ENCODE data around the gene APBA2.

Gene APBA2

GRCh38 chr15:29103824-29104565, 218.2 kb downstream of the APBA2 start:
- H3K27ac ChIP-seq (ENCODE audit: low read depth, low read length): no peak overlapping the region
- H3K4me3 ChIP-seq (ENCODE audit: low read depth in 1 of 2, low read length in 2 of 2): no peak overlapping the region
- no peaks in the 10 kb centered on the region for H3K4me1 ChIP-seq (ENCODE audit: control insufficient read depth in 1 of 2, insufficient read depth in 2 of 2, low read length in 2 of 2)
- H3K27me3 ChIP-seq (ENCODE audit: control insufficient read depth in 1 of 2, insufficient read depth in 2 of 2, low read length in 2 of 2): no peaks in the 10 kb centered on the region
- H3K9ac ChIP-seq (ENCODE audit: low read depth in 1 of 2, low read length in 2 of 2): no peak overlapping the region
- no peaks in the 10 kb centered on the region for H3K9me3 ChIP-seq (ENCODE audit: control insufficient read depth in 1 of 2, low read length in 2 of 2)
- no peaks in the 10 kb centered on the region for H3K36me3 ChIP-seq (ENCODE audit: control insufficient read depth in 1 of 2, insufficient read depth in 2 of 2, low read length in 2 of 2)

DNA sequence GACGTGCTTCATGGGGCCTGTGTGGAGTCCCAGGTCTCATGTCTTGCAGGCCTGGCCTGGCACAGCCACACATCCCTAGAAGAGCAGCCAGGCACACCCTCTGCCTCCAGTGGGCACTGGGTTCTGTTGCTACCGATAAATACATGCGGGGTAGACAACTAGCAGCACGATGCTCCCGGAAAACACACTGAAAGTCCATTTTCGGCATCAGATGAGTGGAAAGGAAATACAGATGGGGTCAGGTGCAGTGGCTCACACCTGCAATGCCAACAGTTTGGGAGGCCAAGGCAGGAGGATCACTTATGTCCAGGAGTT, 218.7 kb downstream of the APBA2 start:
- no peaks in the 10 kb centered on the region for H3K36me3 ChIP-seq (ENCODE audit: control insufficient read depth in 1 of 2, insufficient read depth in 2 of 2, low read length in 2 of 2)
- H3K9ac ChIP-seq (ENCODE audit: low read depth in 1 of 2, low read length in 2 of 2): no peak overlapping the region
- H3K9me3 ChIP-seq (ENCODE audit: control insufficient read depth in 1 of 2, low read length in 2 of 2): no peaks in the 10 kb centered on the region
- no peaks in the 10 kb centered on the region for H3K4me1 ChIP-seq (ENCODE audit: control insufficient read depth in 1 of 2, insufficient read depth in 2 of 2, low read length in 2 of 2)
- H3K27me3 ChIP-seq (ENCODE audit: control insufficient read depth in 1 of 2, insufficient read depth in 2 of 2, low read length in 2 of 2): no peaks in the 10 kb centered on the region
- H3K27ac ChIP-seq (ENCODE audit: low read depth, low read length): no peak overlapping the region
- H3K4me3 ChIP-seq (ENCODE audit: low read depth in 1 of 2, low read length in 2 of 2): no peak overlapping the region

- Histone ChIP-seq H3K27me3 (ENCODE audit: control insufficient read depth in 1 of 2, insufficient read depth in 2 of 2, low read length in 2 of 2) (no peaks in the 10 kb centered on the region), H3K9ac (ENCODE audit: low read depth in 1 of 2, low read length in 2 of 2) (no peak overlapping the region), H3K36me3 (ENCODE audit: control insufficient read depth in 1 of 2, insufficient read depth in 2 of 2, low read length in 2 of 2) (no peaks in the 10 kb centered on the region)
Observed at GRCh38 chr15:29105151-29105854, 219.5 kb downstream of the APBA2 start.

DNA sequence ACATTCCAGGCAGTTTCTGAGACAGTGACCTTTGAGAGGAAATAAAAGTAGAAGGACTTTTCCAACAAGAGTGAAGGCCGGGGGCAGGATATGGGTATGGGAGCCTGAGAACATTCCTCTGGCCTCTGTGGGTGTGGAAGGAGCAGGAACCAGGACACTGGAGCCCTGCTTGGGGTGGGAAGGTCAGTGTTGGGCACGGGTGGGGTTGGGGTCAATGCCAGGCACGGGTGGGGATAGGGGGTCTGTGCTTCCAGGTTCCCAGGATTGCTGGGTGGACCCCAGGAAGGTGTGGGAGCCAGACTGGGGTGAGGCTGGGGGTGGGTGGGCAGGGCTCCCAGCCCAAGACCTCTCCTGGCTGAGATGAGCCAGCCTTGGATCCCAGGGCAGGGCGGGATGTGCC, 220.3 kb downstream of the APBA2 start:
- Histone ChIP-seq H3K9me3 (ENCODE audit: control insufficient read depth in 1 of 2, low read length in 2 of 2) (no peaks in the 10 kb centered on the region), H3K27me3 (ENCODE audit: control insufficient read depth in 1 of 2, insufficient read depth in 2 of 2, low read length in 2 of 2) (no peaks in the 10 kb centered on the region), H3K27ac (ENCODE audit: low read depth, low read length) (no peak overlapping the region), H3K4me1 (ENCODE audit: control insufficient read depth in 1 of 2, insufficient read depth in 2 of 2, low read length in 2 of 2) (no peaks in the 10 kb centered on the region), H3K4me3 (ENCODE audit: low read depth in 1 of 2, low read length in 2 of 2) (no peak overlapping the region), H3K9ac (ENCODE audit: low read depth in 1 of 2, low read length in 2 of 2) (no peak overlapping the region), H3K36me3 (ENCODE audit: control insufficient read depth in 1 of 2, insufficient read depth in 2 of 2, low read length in 2 of 2) (no peaks in the 10 kb centered on the region)

More at GRCh38 chr15:29105151-29105854, 219.5 kb downstream of the APBA2 start:
- Histone ChIP-seq H3K4me3 (ENCODE audit: low read depth in 1 of 2, low read length in 2 of 2) (no peak overlapping the region), H3K27ac (ENCODE audit: low read depth, low read length) (no peak overlapping the region), H3K4me1 (ENCODE audit: control insufficient read depth in 1 of 2, insufficient read depth in 2 of 2, low read length in 2 of 2) (no peaks in the 10 kb centered on the region), H3K9me3 (ENCODE audit: control insufficient read depth in 1 of 2, low read length in 2 of 2) (no peaks in the 10 kb centered on the region)

DNA sequence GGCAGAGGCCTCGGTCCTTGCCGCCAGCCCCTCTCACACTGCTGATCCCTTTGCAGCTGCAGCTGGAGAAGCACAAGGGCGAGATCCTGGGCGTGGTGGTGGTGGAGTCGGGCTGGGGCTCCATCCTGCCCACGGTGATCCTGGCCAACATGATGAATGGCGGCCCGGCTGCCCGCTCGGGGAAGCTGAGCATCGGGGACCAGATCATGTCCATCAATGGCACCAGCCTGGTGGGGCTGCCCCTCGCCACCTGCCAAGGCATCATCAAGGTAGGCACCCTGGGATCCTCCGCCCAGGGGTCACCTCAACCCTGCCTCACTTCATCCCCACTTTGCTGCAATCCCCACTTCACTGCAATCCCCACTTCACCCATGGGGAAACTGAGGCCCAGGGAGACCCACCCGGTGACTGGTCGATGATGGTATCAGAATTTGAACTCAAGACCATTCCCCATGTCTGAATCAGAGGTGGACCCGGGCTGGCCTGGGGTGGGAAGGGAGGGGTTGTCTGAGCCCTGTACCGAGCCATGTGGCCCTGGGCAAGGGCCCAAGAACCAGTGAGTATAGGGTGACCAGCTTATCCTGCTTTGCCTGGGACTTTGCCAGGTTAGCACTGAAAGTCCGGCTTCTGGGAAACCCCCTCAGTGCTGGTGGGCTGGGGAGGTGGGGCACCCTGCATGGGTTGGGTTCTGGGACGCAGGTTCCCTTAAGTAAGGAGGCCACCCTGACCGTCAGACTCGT, 220.9 kb downstream of the APBA2 start:
- Histone ChIP-seq H3K9me3 (ENCODE audit: control insufficient read depth in 1 of 2, low read length in 2 of 2) (no peaks in the 10 kb centered on the region), H3K4me1 (ENCODE audit: control insufficient read depth in 1 of 2, insufficient read depth in 2 of 2, low read length in 2 of 2) (no peaks in the 10 kb centered on the region), H3K36me3 (ENCODE audit: control insufficient read depth in 1 of 2, insufficient read depth in 2 of 2, low read length in 2 of 2) (no peaks in the 10 kb centered on the region), H3K4me3 (ENCODE audit: low read depth in 1 of 2, low read length in 2 of 2) (no peak overlapping the region), H3K27ac (ENCODE audit: low read depth, low read length) (no peak overlapping the region), H3K9ac (ENCODE audit: low read depth in 1 of 2, low read length in 2 of 2) (no peak overlapping the region), H3K27me3 (ENCODE audit: control insufficient read depth in 1 of 2, insufficient read depth in 2 of 2, low read length in 2 of 2) (no peaks in the 10 kb centered on the region)

- no peak overlapping the region for H3K9ac ChIP-seq (ENCODE audit: low read depth in 1 of 2, low read length in 2 of 2)
- H3K9me3 ChIP-seq (ENCODE audit: control insufficient read depth in 1 of 2, low read length in 2 of 2): no peaks in the 10 kb centered on the region
- H3K4me3 ChIP-seq (ENCODE audit: low read depth in 1 of 2, low read length in 2 of 2): no peak overlapping the region
- H3K4me1 ChIP-seq (ENCODE audit: control insufficient read depth in 1 of 2, insufficient read depth in 2 of 2, low read length in 2 of 2): no peaks in the 10 kb centered on the region
- H3K36me3 ChIP-seq (ENCODE audit: control insufficient read depth in 1 of 2, insufficient read depth in 2 of 2, low read length in 2 of 2): no peaks in the 10 kb centered on the region
- no peaks in the 10 kb centered on the region for H3K27me3 ChIP-seq (ENCODE audit: control insufficient read depth in 1 of 2, insufficient read depth in 2 of 2, low read length in 2 of 2)
- H3K27ac ChIP-seq (ENCODE audit: low read depth, low read length): no peak overlapping the region
Observed at GRCh38 chr15:29107291-29107890, 221.6 kb downstream of the APBA2 start.

GRCh38 chr15:29107971-29108645, 222.3 kb downstream of the APBA2 start:
- Histone ChIP-seq H3K4me3 (ENCODE audit: low read depth in 1 of 2, low read length in 2 of 2) (no peak overlapping the region), H3K27me3 (ENCODE audit: control insufficient read depth in 1 of 2, insufficient read depth in 2 of 2, low read length in 2 of 2) (no peaks in the 10 kb centered on the region), H3K4me1 (ENCODE audit: control insufficient read depth in 1 of 2, insufficient read depth in 2 of 2, low read length in 2 of 2) (no peaks in the 10 kb centered on the region), H3K27ac (ENCODE audit: low read depth, low read length) (no peak overlapping the region), H3K36me3 (ENCODE audit: control insufficient read depth in 1 of 2, insufficient read depth in 2 of 2, low read length in 2 of 2) (no peaks in the 10 kb centered on the region), H3K9ac (ENCODE audit: low read depth in 1 of 2, low read length in 2 of 2) (no peak overlapping the region), H3K9me3 (ENCODE audit: control insufficient read depth in 1 of 2, low read length in 2 of 2) (no peaks in the 10 kb centered on the region)

DNA sequence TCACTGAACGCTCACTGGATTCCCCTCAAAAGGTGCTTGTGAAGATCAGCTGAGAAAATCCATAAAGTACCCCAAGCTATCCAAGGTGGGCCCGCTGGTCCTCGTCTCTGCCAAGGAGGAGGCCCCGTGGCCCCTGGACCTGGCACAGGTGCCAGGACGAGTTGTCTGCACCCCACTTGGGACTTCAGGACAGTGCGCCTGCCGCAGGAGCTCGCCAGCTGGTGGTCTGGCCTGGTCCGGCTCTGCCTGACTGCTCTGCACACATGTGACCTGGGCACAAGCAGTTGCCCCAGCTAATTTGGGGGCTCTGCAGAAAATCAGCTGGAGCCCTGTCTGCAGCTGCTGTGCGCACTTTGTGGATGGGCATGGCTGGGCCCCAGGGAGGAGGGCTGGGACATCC, 224.0 kb downstream of the APBA2 start:
- Histone ChIP-seq H3K9me3 (ENCODE audit: control insufficient read depth in 1 of 2, low read length in 2 of 2) (no peaks in the 10 kb centered on the region), H3K27ac (ENCODE audit: low read depth, low read length) (no peak overlapping the region), H3K27me3 (ENCODE audit: control insufficient read depth in 1 of 2, insufficient read depth in 2 of 2, low read length in 2 of 2) (no peaks in the 10 kb centered on the region), H3K9ac (ENCODE audit: low read depth in 1 of 2, low read length in 2 of 2) (no peak overlapping the region), H3K36me3 (ENCODE audit: control insufficient read depth in 1 of 2, insufficient read depth in 2 of 2, low read length in 2 of 2) (no peaks in the 10 kb centered on the region), H3K4me3 (ENCODE audit: low read depth in 1 of 2, low read length in 2 of 2) (no peak overlapping the region), H3K4me1 (ENCODE audit: control insufficient read depth in 1 of 2, insufficient read depth in 2 of 2, low read length in 2 of 2) (no peaks in the 10 kb centered on the region)

GRCh38 chr15:29110176-29110575, 224.4 kb downstream of the APBA2 start:
- H3K27ac ChIP-seq (ENCODE audit: low read depth, low read length): no peak overlapping the region
- no peak overlapping the region for H3K9ac ChIP-seq (ENCODE audit: low read depth in 1 of 2, low read length in 2 of 2)
- H3K9me3 ChIP-seq (ENCODE audit: control insufficient read depth in 1 of 2, low read length in 2 of 2): no peaks in the 10 kb centered on the region
- H3K4me3 ChIP-seq (ENCODE audit: low read depth in 1 of 2, low read length in 2 of 2): no peak overlapping the region
- H3K27me3 ChIP-seq (ENCODE audit: control insufficient read depth in 1 of 2, insufficient read depth in 2 of 2, low read length in 2 of 2): no peaks in the 10 kb centered on the region
- H3K36me3 ChIP-seq (ENCODE audit: control insufficient read depth in 1 of 2, insufficient read depth in 2 of 2, low read length in 2 of 2): no peaks in the 10 kb centered on the region
- no peaks in the 10 kb centered on the region for H3K4me1 ChIP-seq (ENCODE audit: control insufficient read depth in 1 of 2, insufficient read depth in 2 of 2, low read length in 2 of 2)
